Effector memory CD4-positive, alpha-beta T cell (primary cell): ENCODE measurements around the gene CDH4.

Source experiments
- DNase-seq, 3 donors: peaks; one replicate each; pipeline ENCODE4 v3.0.0-alpha.2; 2020
- H3K27ac ChIP-seq: 2 replicates; pipeline ENCODE4 v1.7.0; 2013; ENCODE audit warnings: mild to moderate bottlenecking, low read length, moderate library complexity; ENCODE audit not compliant: insufficient read depth, poor library complexity, severe bottlenecking
- H3K27me3 ChIP-seq: replicated peaks from 2 replicates; pipeline ENCODE4 v1.7.0; 2013; ENCODE audit warnings: mild to moderate bottlenecking, low read length; ENCODE audit not compliant: insufficient read depth, control insufficient read depth, poor library complexity, severe bottlenecking
- H3K36me3 ChIP-seq: 2 replicates; pipeline ENCODE4 v1.7.0; 2013; ENCODE audit warnings: mild to moderate bottlenecking, low read length, moderate library complexity; ENCODE audit not compliant: control insufficient read depth, insufficient read depth
- H3K4me1 ChIP-seq: 2 replicates; pipeline ENCODE4 v1.7.0; 2013; ENCODE audit warnings: low read length, mild to moderate bottlenecking; ENCODE audit not compliant: control insufficient read depth, insufficient read depth, poor library complexity, severe bottlenecking
- H3K4me3 ChIP-seq: 2 replicates; pipeline ENCODE4 v1.7.0; 2013; ENCODE audit warnings: low read length, low read depth, mild to moderate bottlenecking; ENCODE audit not compliant: insufficient read depth, poor library complexity, severe bottlenecking
- H3K9me3 ChIP-seq: 2 replicates; pipeline ENCODE4 v1.7.0; 2013; ENCODE audit warnings: mild to moderate bottlenecking, low read length, moderate library complexity; ENCODE audit not compliant: control insufficient read depth

Gene CDH4

GRCh38 chr20:61953037-61954021 is 701.3 kb downstream of the CDH4 start:
- Histone ChIP-seq H3K4me3 (no peak overlapping the region), H3K27me3 (peaks cover 5% of the 10 kb centered on the region), H3K9me3 (no peaks in the 10 kb centered on the region), H3K36me3 (no peaks in the 10 kb centered on the region), H3K4me1 (no peaks in the 10 kb centered on the region), H3K27ac (no peak overlapping the region)
- DNase-seq, result no peak

- H3K36me3 ChIP-seq, result no peaks in the 10 kb centered on the region
- no peak overlapping the region for H3K4me3 ChIP-seq
- no peak overlapping the region for H3K27ac ChIP-seq
- H3K9me3 ChIP-seq, result no peaks in the 10 kb centered on the region
- no peaks in the 10 kb centered on the region for H3K4me1 ChIP-seq
- no peak for DNase-seq
- peaks cover 5% of the 10 kb centered on the region for H3K27me3 ChIP-seq
These were observed 702.4 kb downstream of the CDH4 start for GRCh38 chr20:61954276-61955021.

GRCh38 chr20:61955668-61956395 is 703.8 kb downstream of the CDH4 start:
- H3K27ac ChIP-seq, result no peak overlapping the region
- no peaks in the 10 kb centered on the region for H3K36me3 ChIP-seq
- H3K27me3 ChIP-seq, result peaks cover 5% of the 10 kb centered on the region
- no peaks in the 10 kb centered on the region for H3K9me3 ChIP-seq
- H3K4me1 ChIP-seq, result no peaks in the 10 kb centered on the region
- no peak for DNase-seq
- no peak overlapping the region for H3K4me3 ChIP-seq

- Histone ChIP-seq H3K27ac (no peak overlapping the region), H3K9me3 (no peaks in the 10 kb centered on the region), H3K36me3 (no peaks in the 10 kb centered on the region), H3K4me1 (no peaks in the 10 kb centered on the region), H3K4me3 (no peak overlapping the region), H3K27me3 (peaks cover 5% of the 10 kb centered on the region)
- DNase-seq, result no peak
These were observed 704.6 kb downstream of the CDH4 start for GRCh38 chr20:61956396-61957342.

GRCh38 chr20:61957961-61958715 is 706.1 kb downstream of the CDH4 start:
- H3K4me1 ChIP-seq, result no peaks in the 10 kb centered on the region
- no peak overlapping the region for H3K27ac ChIP-seq
- H3K4me3 ChIP-seq, result no peak overlapping the region
- H3K9me3 ChIP-seq, result no peaks in the 10 kb centered on the region
- H3K27me3 ChIP-seq, result no peaks in the 10 kb centered on the region
- no peak for DNase-seq
- H3K36me3 ChIP-seq, result no peaks in the 10 kb centered on the region

- no peaks in the 10 kb centered on the region for H3K9me3 ChIP-seq
- DNase-seq, result no peak
These were observed 707.0 kb downstream of the CDH4 start for GRCh38 chr20:61958773-61959700.

GRCh38 chr20:61960836-61961235 is 708.8 kb downstream of the CDH4 start:
- no peak for DNase-seq
- Histone ChIP-seq H3K36me3 (no peaks in the 10 kb centered on the region), H3K4me1 (no peaks in the 10 kb centered on the region), H3K27me3 (no peaks in the 10 kb centered on the region), H3K4me3 (no peak overlapping the region), H3K27ac (no peak overlapping the region), H3K9me3 (no peaks in the 10 kb centered on the region)

More at GRCh38 chr20:61958773-61959700, 707.0 kb downstream of the CDH4 start:
- Histone ChIP-seq H3K36me3 (no peaks in the 10 kb centered on the region), H3K4me3 (no peak overlapping the region), H3K27me3 (no peaks in the 10 kb centered on the region), H3K4me1 (no peaks in the 10 kb centered on the region), H3K27ac (no peak overlapping the region)

GRCh38 chr20:61963149-61963548 is 711.1 kb downstream of the CDH4 start:
- Histone ChIP-seq H3K4me1 (no peaks in the 10 kb centered on the region), H3K27me3 (no peaks in the 10 kb centered on the region)
- no peak for DNase-seq

More at GRCh38 chr20:61963149-61963548, 711.1 kb downstream of the CDH4 start:
- Histone ChIP-seq H3K27ac (no peak overlapping the region), H3K36me3 (no peaks in the 10 kb centered on the region), H3K9me3 (no peaks in the 10 kb centered on the region), H3K4me3 (no peak overlapping the region)
